Endodermal cell (in vitro differentiated cells): Measurements from ENCODE around the gene PIP5K1C. TPM values are rescaled to one million over a fixed set of nuclear protein-coding genes. Genes with fewer than 3 reads are reported as not detected.

Source experiments
- DNase-seq: peaks from one replicate; pipeline ENCODE4 v3.0.0-alpha.2; 2017
- H3K27ac ChIP-seq: 2 replicates; pipeline ENCODE4 v1.5.1; 2013; ENCODE audit warnings: mild to moderate bottlenecking, low read depth, low read length, moderate library complexity
- H3K27me3 ChIP-seq: 2 replicates; pipeline ENCODE4 v1.6.1; 2013; ENCODE audit warnings: mild to moderate bottlenecking, low read length, moderate library complexity; ENCODE audit not compliant: insufficient read depth, control insufficient read depth, poor library complexity, severe bottlenecking
- H3K36me3 ChIP-seq: 2 replicates; pipeline ENCODE4 v1.7.0; 2013; ENCODE audit warnings: mild to moderate bottlenecking, low read length, moderate library complexity; ENCODE audit not compliant: control insufficient read depth, insufficient read depth
- H3K4me1 ChIP-seq: one replicate; pipeline ENCODE4 v1.7.0; 2013; ENCODE audit warnings: low read length; ENCODE audit not compliant: control insufficient read depth, insufficient read depth
- H3K4me3 ChIP-seq: 2 replicates; pipeline ENCODE4 v1.5.1; 2013; ENCODE audit warnings: mild to moderate bottlenecking, low read length, moderate library complexity
- H3K9ac ChIP-seq: 2 replicates; pipeline ENCODE4 v1.6.1; 2013; ENCODE audit warnings: mild to moderate bottlenecking, low read length, moderate library complexity; ENCODE audit not compliant: poor library complexity, severe bottlenecking; ENCODE audit errors: extremely low read depth
- H3K9me3 ChIP-seq: 2 replicates; pipeline ENCODE4 v1.6.1; 2013; ENCODE audit warnings: mild to moderate bottlenecking, low read length, moderate library complexity; ENCODE audit not compliant: control insufficient read depth
- H3K27ac Mint-ChIP-seq: 2 replicates; pipeline ENCODE4 v1.8.0; 2020; ENCODE audit warnings: mixed read lengths
- H3K27me3 Mint-ChIP-seq: 2 replicates; pipeline ENCODE4 v1.8.0; 2021; ENCODE audit warnings: mild to moderate bottlenecking, mixed read lengths; ENCODE audit not compliant: insufficient read depth
- H3K36me3 Mint-ChIP-seq: 2 replicates; pipeline ENCODE4 v1.8.0; 2020; ENCODE audit warnings: low read depth, mixed read lengths
- H3K4me1 Mint-ChIP-seq: 2 replicates; pipeline ENCODE4 v1.8.0; 2020; ENCODE audit warnings: mixed read lengths
- H3K4me3 Mint-ChIP-seq: 2 replicates; pipeline ENCODE4 v1.8.0; 2020; ENCODE audit warnings: mild to moderate bottlenecking, moderate library complexity, mixed read lengths
- H3K9me3 Mint-ChIP-seq: 2 replicates; pipeline ENCODE4 v1.8.0; 2020; ENCODE audit warnings: mild to moderate bottlenecking, mixed read lengths
- CTCF ChIP-seq: fragments of 200-600 bp; sonication (generic); conservative IDR thresholded peaks from 2 replicates; pipeline ENCODE4 v1.5.0; 2021; ENCODE audit warnings: antibody characterized with exemption, mild to moderate bottlenecking
- WGBS, 2 experiments: methylation state at CpG; one replicate each; pipeline versions ENCODE4 v1.1.5 to v1.1.7; 2013; ENCODE audit warnings: missing lambda C conversion rate in 2 of 2, mixed read lengths in 1 of 2; ENCODE audit not compliant: insufficient coverage in 1 of 2, insufficient read length in 1 of 2; 5-methylcytosine and 5-hydroxymethylcytosine counted together
- total RNA-seq, 2 donors: library from RNA; stranded (reverse); fragmentation: NEBNext Ultra II Directional in 1 of 2; extraction: Animal tissue kit (Norgen Biotek cat#: 25700) in 1 of 2; gene quantifications; 2 replicates in 1 of 2; 3 replicates in 1 of 2; pipeline ENCODE4 v1.2.1, GENCODE V29; 2021

Gene PIP5K1C
- total RNA-seq, 2 donors from 2014 or later = 43.5 to 51.5 TPM

- Histone ChIP-seq H3K4me3 (no peak overlapping the region), H3K27ac (no peak overlapping the region), H3K27me3 (no peaks in the 10 kb centered on the region), H3K36me3 (peaks cover 24% of the 10 kb centered on the region), H3K9ac (no peak overlapping the region), H3K9me3 (no peaks in the 10 kb centered on the region), H3K4me1 (no peaks in the 10 kb centered on the region)
- peak; percentile 90 for DNase-seq
- Mint-ChIP-seq H3K4me1 (peaks cover 2% of the 10 kb centered on the region), H3K36me3 (peaks cover 27% of the 10 kb centered on the region), H3K27me3 (no peaks in the 10 kb centered on the region), H3K9me3 (no peaks in the 10 kb centered on the region), H3K4me3 (no peak overlapping the region), H3K27ac (peak overlapping the region; percentile 78)
- TF ChIP-seq CTCF = peak; percentile 97
- WGBS, 2 experiments = 60 to 77% methylated on average over 21 to 40 of the region's 40 CpGs
Observed at GRCh38 chr19:3665681-3666544, 34.4 kb downstream of the PIP5K1C start.

- H3K27me3 ChIP-seq = no peaks in the 10 kb centered on the region
- Mint-ChIP-seq H3K27me3 (no peaks in the 10 kb centered on the region), H3K27ac (no peak overlapping the region), H3K9me3 (no peaks in the 10 kb centered on the region), H3K36me3 (peaks cover 33% of the 10 kb centered on the region), H3K4me3 (no peak overlapping the region), H3K4me1 (no peaks in the 10 kb centered on the region)
- no peaks in the 10 kb centered on the region for H3K4me1 ChIP-seq
- H3K36me3 ChIP-seq = peaks cover 30% of the 10 kb centered on the region
- H3K9me3 ChIP-seq = no peaks in the 10 kb centered on the region
- 92 to 96% methylated on average over 16 to 19 of the region's 19 CpGs for WGBS, 2 experiments
- no peak overlapping the region for H3K4me3 ChIP-seq
- DNase-seq = no peak
- no peak overlapping the region for H3K9ac ChIP-seq
- no peak for TF ChIP-seq CTCF
- no peak overlapping the region for H3K27ac ChIP-seq
Observed at GRCh38 chr19:3664879-3665642, 35.2 kb downstream of the PIP5K1C start.

- Histone ChIP-seq H3K27ac (no peak overlapping the region), H3K4me1 (no peaks in the 10 kb centered on the region), H3K9me3 (no peaks in the 10 kb centered on the region), H3K36me3 (peaks cover 30% of the 10 kb centered on the region), H3K9ac (no peak overlapping the region), H3K27me3 (no peaks in the 10 kb centered on the region), H3K4me3 (no peak overlapping the region)
- peaks cover 35% of the 10 kb centered on the region for H3K36me3 Mint-ChIP-seq
- no peak overlapping the region for H3K4me3 Mint-ChIP-seq
- WGBS, 2 experiments = 96 to 97% methylated on average over 16 to 18 of the region's 18 CpGs
- no peak for TF ChIP-seq CTCF
- DNase-seq = no peak
- no peak overlapping the region for H3K27ac Mint-ChIP-seq
- H3K27me3 Mint-ChIP-seq = no peaks in the 10 kb centered on the region
- H3K9me3 Mint-ChIP-seq = no peaks in the 10 kb centered on the region
- no peaks in the 10 kb centered on the region for H3K4me1 Mint-ChIP-seq
Observed at GRCh38 chr19:3663838-3664237, 36.4 kb downstream of the PIP5K1C start.
